SK-N-SH (cell line): ENCODE results near the gene SMAD3. TPM values are rescaled to one million over a fixed set of nuclear protein-coding genes. Genes with fewer than 3 reads are reported as not detected.

Experiments used
- CTCF ChIA-PET: fragments of 300-600, 350-600 bp; formaldehyde crosslinking; extraction: SDS; loops from one replicate; lab custom pipeline; 2021; lab: Yijun Ruan, JAX
- POLR2A ChIA-PET: fragments of 350-600 bp; sonication (Branson Sonifier 250); formaldehyde crosslinking; extraction: SDS; loops from one replicate; lab custom pipeline; 2020; ENCODE audit warnings: antibody characterized with exemption, inconsistent platforms; lab: Yijun Ruan, JAX
- DNase-seq: peaks from one replicate; pipeline ENCODE4 v3.0.0; 2012
- H2AFZ ChIP-seq: fragments of 200-600 bp; sonication (generic); 2 replicates; pipeline ENCODE4 v1.8.1; 2016; ENCODE audit warnings: antibody characterized with exemption, mild to moderate bottlenecking, low read depth
- H3F3A ChIP-seq: fragments of 200-600 bp; sonication (generic); replicated peaks from 2 replicates; pipeline ENCODE3; 2016; ENCODE audit warnings: antibody characterized with exemption, mild to moderate bottlenecking; ENCODE audit not compliant: insufficient read depth
- H3K27ac ChIP-seq, 2 experiments: fragments of 200-500 bp in 1 of 2; fragments of 200-600 bp in 1 of 2; sonication (Bioruptor generic) in 1 of 2; sonication (generic), shearing (Covaris generic) in 1 of 2; 2 replicates each; pipeline versions ENCODE4 v1.5.1 to v1.6.1; 2014 to 2016; ENCODE audit warnings: low read depth in 2 of 2, inconsistent platforms in 1 of 2, low read length in 1 of 2, mild to moderate bottlenecking in 1 of 2, mixed read lengths in 1 of 2
- H3K27me3 ChIP-seq: fragments of 200-600 bp; sonication (generic), shearing (Covaris generic); 2 replicates; pipeline ENCODE4 v1.6.1; 2016; ENCODE audit warnings: mixed run types; ENCODE audit not compliant: insufficient read depth
- H3K36me3 ChIP-seq, 2 experiments: fragments of 200-500 bp in 1 of 2; fragments of 200-600 bp in 1 of 2; sonication (Bioruptor generic) in 1 of 2; sonication (generic) in 1 of 2; replicated peaks in 1 of 2; 2 replicates each; pipeline versions ENCODE3 to v1.5.1; 2014 to 2016; ENCODE audit warnings: low read length in 1 of 2, mild to moderate bottlenecking in 1 of 2; ENCODE audit not compliant: insufficient read depth in 2 of 2, control insufficient read depth in 1 of 2
- H3K4me1 ChIP-seq, 2 experiments: fragments of 200-500 bp in 1 of 2; fragments of 200-600 bp in 1 of 2; sonication (Bioruptor generic) in 1 of 2; sonication (generic), shearing (Covaris generic) in 1 of 2; 2 replicates each; pipeline versions ENCODE4 v1.5.1 to v1.6.1; 2014 to 2016; ENCODE audit warnings: low read depth in 1 of 2, low read length in 1 of 2, mixed run types in 1 of 2; ENCODE audit not compliant: insufficient read depth in 2 of 2, control insufficient read depth in 1 of 2
- H3K4me2 ChIP-seq: fragments of 200-600 bp; sonication (generic), shearing (Covaris generic); 2 replicates; pipeline ENCODE4 v1.6.1; 2017; ENCODE audit warnings: mixed run types
- H3K4me3 ChIP-seq, 2 experiments: fragments of 200-500 bp in 1 of 2; fragments of 200-600 bp in 1 of 2; sonication (Bioruptor generic) in 1 of 2; sonication (generic), shearing (Covaris generic) in 1 of 2; 2 replicates each; pipeline versions ENCODE4 v1.5.1 to v1.8.1; 2014 to 2016; ENCODE audit warnings: low read depth in 2 of 2, inconsistent platforms in 1 of 2, low read length in 1 of 2, mild to moderate bottlenecking in 1 of 2, mixed read lengths in 1 of 2, moderate library complexity in 1 of 2
- H3K79me2 ChIP-seq: fragments of 200-600 bp; sonication (generic); 2 replicates; pipeline ENCODE4 v1.8.1; 2017; ENCODE audit warnings: mild to moderate bottlenecking; ENCODE audit not compliant: insufficient read depth
- H3K9ac ChIP-seq: fragments of 200-600 bp; sonication (generic); 2 replicates; pipeline ENCODE4 v1.6.1; 2017; ENCODE audit warnings: mixed run types
- H3K9me2 ChIP-seq: fragments of 200-600 bp; sonication (generic); 2 replicates; pipeline ENCODE4 v1.6.1; 2017; ENCODE audit warnings: mixed run types
- H3K9me3 ChIP-seq: fragments of 200-600 bp; sonication (generic); 2 replicates; pipeline ENCODE4 v1.6.1; 2017; ENCODE audit warnings: mixed run types, mild to moderate bottlenecking, moderate library complexity
- H4K20me1 ChIP-seq: fragments of 200-600 bp; sonication (generic); 2 replicates; pipeline ENCODE4 v1.6.1; 2017; ENCODE audit warnings: mild to moderate bottlenecking, mixed run types; ENCODE audit not compliant: insufficient read depth
- CHD2 ChIP-seq: fragments of 150-350 bp; IDR thresholded peaks from 2 replicates; pipeline ENCODE4 v1.6.1; 2018; ENCODE audit warnings: low read length; ENCODE audit not compliant: partially characterized antibody
- CTCF ChIP-seq: fragments of 200-600 bp; sonication (generic); IDR thresholded peaks from 2 replicates; pipeline ENCODE4 v1.6.1; 2017; ENCODE audit warnings: antibody characterized with exemption, mild to moderate bottlenecking, moderate library complexity
- ELF1 ChIP-seq: IDR thresholded peaks from 2 replicates; pipeline ENCODE4 v1.4.0; 2012
- EP300 ChIP-seq, 2 experiments: IDR thresholded peaks; 2 replicates each; pipeline versions ENCODE4 v1.4.0 to v1.6.1; 2012; ENCODE audit warnings: borderline replicate concordance in 1 of 2, low read depth in 1 of 2, low read length in 1 of 2
- FOSL2 ChIP-seq: IDR thresholded peaks from 2 replicates; pipeline ENCODE4 v1.4.0; 2012; ENCODE audit warnings: low read depth, mild to moderate bottlenecking, moderate library complexity, borderline replicate concordance
- GABPA ChIP-seq: IDR thresholded peaks from 2 replicates; pipeline ENCODE4 v1.4.0; 2012; ENCODE audit warnings: low read depth, mild to moderate bottlenecking
- IRF3 ChIP-seq: fragments of 150-350 bp; IDR thresholded peaks from 2 replicates; pipeline ENCODE4 v1.6.1; 2016; ENCODE audit warnings: mild to moderate bottlenecking, low read depth, low read length
- MAX ChIP-seq: IDR thresholded peaks from 2 replicates; pipeline ENCODE4 v1.4.0; 2012; ENCODE audit warnings: low read depth
- MXI1 ChIP-seq: IDR thresholded peaks from 2 replicates; pipeline ENCODE4 v1.6.1; 2012; ENCODE audit warnings: mild to moderate bottlenecking, low read depth, low read length, improper control_type of control experiment
- NFIC ChIP-seq: IDR thresholded peaks from 2 replicates; pipeline ENCODE4 v1.4.0; 2012; ENCODE audit warnings: borderline replicate concordance
- PBX3 ChIP-seq: IDR thresholded peaks from 2 replicates; pipeline ENCODE4; 2012
- POLR2AphosphoS5 ChIP-seq: IDR thresholded peaks from 2 replicates; pipeline ENCODE4 v1.6.1; 2012; ENCODE audit warnings: low read depth, low read length
- RAD21 ChIP-seq: IDR thresholded peaks from 2 replicates; pipeline ENCODE4 v1.6.1; 2012; ENCODE audit warnings: mild to moderate bottlenecking, low read length
- RCOR1 ChIP-seq: fragments of 150-350 bp; IDR thresholded peaks from 2 replicates; pipeline ENCODE4 v1.6.1; 2017; ENCODE audit warnings: antibody characterized with exemption, low read length
- RFX5 ChIP-seq: IDR thresholded peaks from 2 replicates; pipeline ENCODE4 v1.6.1; 2012; ENCODE audit warnings: mild to moderate bottlenecking, improper control_type of control experiment, low read length
- RXRA ChIP-seq: IDR thresholded peaks from 2 replicates; pipeline ENCODE4 v1.4.0; 2012; ENCODE audit warnings: low read depth, mild to moderate bottlenecking, borderline replicate concordance
- SIN3A ChIP-seq: IDR thresholded peaks from 2 replicates; pipeline ENCODE4 v1.6.1; 2012; ENCODE audit warnings: low read depth, mild to moderate bottlenecking, low read length, moderate library complexity, borderline replicate concordance
- SMC3 ChIP-seq: IDR thresholded peaks from 2 replicates; pipeline ENCODE4 v1.6.1; 2012; ENCODE audit warnings: low read depth, low read length, improper control_type of control experiment
- TCF12 ChIP-seq: IDR thresholded peaks from 2 replicates; pipeline ENCODE4 v1.4.0; 2012
- YY1 ChIP-seq: IDR thresholded peaks from 2 replicates; pipeline ENCODE4 v1.4.0; 2012; ENCODE audit warnings: low read depth, mild to moderate bottlenecking
- WGBS: methylation state at CpG from one replicate; pipeline ENCODE4 v1.1.6; 2017; ENCODE audit warnings: low lambda C conversion rate; 5-methylcytosine and 5-hydroxymethylcytosine counted together
- polyA plus RNA-seq, 3 experiments: library from polyadenylated mRNA; depleted of rRNA; stranded (reverse); fragments of >200 nt; gene quantifications; 2 replicates each; pipeline ENCODE4 v1.2.3, GENCODE V29; 2012
- TF ChIP-seq, protein P1 (sequence below): IDR thresholded peaks from 2 replicates; pipeline ENCODE4 v1.4.0; 2012; ENCODE audit warnings: low read depth, borderline replicate concordance

SMAD3 gene
- polyA plus RNA-seq, 1 of the 3 experiments (the other 2 are of a cell fraction): 19.5 TPM

- Histone ChIP-seq H3K79me2 (no peaks in the 10 kb centered on the region), H4K20me1 (no peaks in the 10 kb centered on the region), H3K4me3 (no peak overlapping the region), H3K36me3 (peaks cover 33 to 53% of the 10 kb centered on the region in 2 experiments), H3K4me1 (peaks cover 11 to 28% of the 10 kb centered on the region in 2 experiments), H2AFZ (no peak overlapping the region), H3K27ac (peak overlapping the region; percentile 85 to 96), H3K9me2 (no peaks in the 10 kb centered on the region), H3K4me2 (peak overlapping the region; percentile 39; the same call in 1 of the 2 replicates), H3F3A (peaks cover 11% of the 10 kb centered on the region), H3K27me3 (no peaks in the 10 kb centered on the region), H3K9ac (peak overlapping the region; percentile 27; the same call in 1 of the 2 replicates), H3K9me3 (no peaks in the 10 kb centered on the region)
- ChIA-PET CTCF (interaction anchor here (0.8 to 1.8 kb wide), 7 partner anchors 12 to 121 kb away, joined by 3 to 9 read pairs (median 3); no protein-coding TSS in a partner anchor), POLR2A (interaction anchor here (0.5 to 1.3 kb wide), 3 partner anchors 13 to 244 kb away, joined by 3 read pairs; partner anchors contain the start of gene SMAD3)
- TF ChIP-seq SIN3A (no peak), RFX5 (no peak), EP300 (IDR thresholded peaks at IDR 0.05; ENCODE audit: borderline replicate concordance in 1 of 2, low read depth in 1 of 2, low read length in 1 of 2) (peak; percentile 60 to 74; a peak in 2 of 4 replicates), GABPA (no peak), TCF12 (peak; percentile 97), IRF3 (no peak), RAD21 (peak; percentile 24), SMC3 (0 out of 2 replicates have a peak, but pooled peaks have one; percentile 17), POLR2AphosphoS5 (peak; percentile 85), ELF1 (no peak), RCOR1 (peak; percentile 79), PBX3 (peak; percentile 52; the same call in 1 of the 2 replicates), CTCF (no peak), CHD2 (peak; percentile 73), MXI1 (peak; percentile 75; the same call in 1 of the 2 replicates), NFIC (peak; percentile 91), MAX (0 out of 2 replicates have a peak, but pooled peaks have one; percentile 35), RXRA (no peak), YY1 (peak; percentile 79), FOSL2 (0 out of 2 replicates have a peak, but pooled peaks have one; percentile 5)
- TF ChIP-seq, protein P1, sequence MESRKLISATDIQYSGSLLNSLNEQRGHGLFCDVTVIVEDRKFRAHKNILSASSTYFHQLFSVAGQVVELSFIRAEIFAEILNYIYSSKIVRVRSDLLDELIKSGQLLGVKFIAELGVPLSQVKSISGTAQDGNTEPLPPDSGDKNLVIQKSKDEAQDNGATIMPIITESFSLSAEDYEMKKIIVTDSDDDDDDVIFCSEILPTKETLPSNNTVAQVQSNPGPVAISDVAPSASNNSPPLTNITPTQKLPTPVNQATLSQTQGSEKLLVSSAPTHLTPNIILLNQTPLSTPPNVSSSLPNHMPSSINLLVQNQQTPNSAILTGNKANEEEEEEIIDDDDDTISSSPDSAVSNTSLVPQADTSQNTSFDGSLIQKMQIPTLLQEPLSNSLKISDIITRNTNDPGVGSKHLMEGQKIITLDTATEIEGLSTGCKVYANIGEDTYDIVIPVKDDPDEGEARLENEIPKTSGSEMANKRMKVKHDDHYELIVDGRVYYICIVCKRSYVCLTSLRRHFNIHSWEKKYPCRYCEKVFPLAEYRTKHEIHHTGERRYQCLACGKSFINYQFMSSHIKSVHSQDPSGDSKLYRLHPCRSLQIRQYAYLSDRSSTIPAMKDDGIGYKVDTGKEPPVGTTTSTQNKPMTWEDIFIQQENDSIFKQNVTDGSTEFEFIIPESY: no peak
- DNase-seq: peak; percentile 83
- WGBS: 46% methylated on average over 8 of the region's 8 CpGs
Observed at GRCh38 chr15:67188551-67189218, 123.3 kb downstream of the SMAD3 start.
